H9 (cell line): ENCODE data around the gene SRC. TPM values are rescaled to one million over a fixed set of nuclear protein-coding genes. Genes with fewer than 3 reads are reported as not detected.

Experiments used
- DNase-seq: peaks from one replicate; pipeline ENCODE4 v3.0.0-alpha.2; 2017
- H2AFZ ChIP-seq: one replicate; pipeline ENCODE4 v1.6.1; 2013; ENCODE audit warnings: mild to moderate bottlenecking, low read length, control low read depth, moderate library complexity
- H2AK5ac ChIP-seq: 2 replicates; pipeline ENCODE4 v1.6.1; 2013; ENCODE audit warnings: low read length, control low read depth, mixed read lengths; ENCODE audit not compliant: insufficient read length
- H2BK120ac ChIP-seq: one replicate; pipeline ENCODE4 v1.6.1; 2013; ENCODE audit warnings: low read depth, mild to moderate bottlenecking, low read length, control low read depth, inconsistent platforms; ENCODE audit not compliant: poor library complexity, severe bottlenecking
- H2BK12ac ChIP-seq: 2 replicates; pipeline ENCODE4 v1.6.1; 2013; ENCODE audit warnings: low read length, control low read depth, mixed read lengths, low read depth; ENCODE audit not compliant: insufficient read length
- H2BK15ac ChIP-seq: 2 replicates; pipeline ENCODE4 v1.6.1; 2013; ENCODE audit warnings: low read depth, low read length, control low read depth
- H2BK20ac ChIP-seq: one replicate; pipeline ENCODE4 v1.6.1; 2013; ENCODE audit warnings: low read depth, mild to moderate bottlenecking, low read length, control low read depth, inconsistent platforms; ENCODE audit not compliant: poor library complexity, severe bottlenecking
- H2BK5ac ChIP-seq: 2 replicates; pipeline ENCODE4 v1.6.1; 2013; ENCODE audit warnings: low read length, control low read depth, mixed read lengths; ENCODE audit not compliant: insufficient read length
- H3K14ac ChIP-seq: 2 replicates; pipeline ENCODE4 v1.6.1; 2013; ENCODE audit warnings: low read length, control low read depth; ENCODE audit not compliant: insufficient read depth
- H3K18ac ChIP-seq: 2 replicates; pipeline ENCODE4 v1.6.1; 2013; ENCODE audit warnings: low read depth, mild to moderate bottlenecking, mixed read lengths, low read length, control low read depth; ENCODE audit not compliant: insufficient read length
- H3K23ac ChIP-seq: 2 replicates; pipeline ENCODE4 v1.6.1; 2013; ENCODE audit warnings: low read length, control low read depth, mixed read lengths, low read depth; ENCODE audit not compliant: insufficient read length
- H3K23me2 ChIP-seq: 2 replicates; pipeline ENCODE4 v1.6.1; 2013; ENCODE audit warnings: low read depth, mild to moderate bottlenecking, mixed read lengths, low read length, control low read depth; ENCODE audit not compliant: insufficient read length, poor library complexity, severe bottlenecking
- H3K27ac ChIP-seq: 2 replicates; pipeline ENCODE4 v1.5.1; 2013; ENCODE audit warnings: low read length, control low read depth, mixed read lengths, low read depth; ENCODE audit not compliant: insufficient read length
- H3K27me3 ChIP-seq: 2 replicates; pipeline ENCODE4 v1.6.1; 2013; ENCODE audit warnings: low read length, control low read depth, inconsistent platforms; ENCODE audit not compliant: insufficient read depth
- H3K4ac ChIP-seq: 2 replicates; pipeline ENCODE4 v1.6.1; 2013; ENCODE audit warnings: low read depth, mild to moderate bottlenecking, control low read depth, inconsistent platforms, low read length, moderate library complexity
- H3K4me1 ChIP-seq: 2 replicates; pipeline ENCODE4 v1.6.1; 2013; ENCODE audit warnings: low read length, control low read depth, inconsistent platforms; ENCODE audit not compliant: insufficient read depth
- H3K4me2 ChIP-seq: 2 replicates; pipeline ENCODE4 v1.6.1; 2013; ENCODE audit warnings: low read length, control low read depth, mixed read lengths; ENCODE audit not compliant: insufficient read length, insufficient read depth
- H3K56ac ChIP-seq: 2 replicates; pipeline ENCODE4 v1.6.1; 2013; ENCODE audit warnings: low read depth, mild to moderate bottlenecking, mixed read lengths, low read length, control low read depth; ENCODE audit not compliant: insufficient read length
- H3K79me1 ChIP-seq: 2 replicates; pipeline ENCODE4 v1.6.1; 2013; ENCODE audit warnings: low read depth, mild to moderate bottlenecking, moderate library complexity, low read length, control low read depth, inconsistent platforms; ENCODE audit not compliant: insufficient read depth, poor library complexity, severe bottlenecking
- H3K79me2 ChIP-seq: 2 replicates; pipeline ENCODE4 v1.6.1; 2013; ENCODE audit warnings: low read length, control low read depth, inconsistent platforms; ENCODE audit not compliant: insufficient read depth
- H3K9ac ChIP-seq: 2 replicates; pipeline ENCODE4 v1.6.1; 2013; ENCODE audit warnings: low read length, control low read depth, mixed read lengths; ENCODE audit not compliant: insufficient read length; ENCODE audit errors: extremely low read depth
- H3K9me3 ChIP-seq: one replicate; pipeline ENCODE4 v1.6.1; 2013; ENCODE audit warnings: low read depth, low read length, inconsistent platforms; ENCODE audit not compliant: control insufficient read depth
- H3T11ph ChIP-seq: one replicate; pipeline ENCODE4 v1.6.1; 2013; ENCODE audit warnings: mild to moderate bottlenecking, low read length, control low read depth, inconsistent platforms
- H4K20me1 ChIP-seq: one replicate; pipeline ENCODE4 v1.6.1; 2013; ENCODE audit not compliant: control insufficient read depth, insufficient read length, insufficient read depth
- H4K5ac ChIP-seq: 2 replicates; pipeline ENCODE4 v1.6.1; 2013; ENCODE audit warnings: low read depth, mild to moderate bottlenecking, mixed read lengths, low read length, control low read depth; ENCODE audit not compliant: insufficient read length
- H4K8ac ChIP-seq: replicated peaks from 2 replicates; pipeline ENCODE4 v1.6.1; 2013; ENCODE audit warnings: low read length, control low read depth, mixed read lengths, low read depth; ENCODE audit not compliant: insufficient read length
- H4K91ac ChIP-seq: 2 replicates; pipeline ENCODE4 v1.6.1; 2013; ENCODE audit warnings: low read depth, mild to moderate bottlenecking, moderate library complexity, mixed read lengths, low read length, control low read depth; ENCODE audit not compliant: insufficient read length
- H3K27ac Mint-ChIP-seq, 3 experiments: 2 replicates in 2 of 3; 3 replicates in 1 of 3; pipeline ENCODE4 v1.8.0; 2020 to 2021; ENCODE audit warnings: mixed read lengths in 3 of 3, mild to moderate bottlenecking in 1 of 3, moderate library complexity in 1 of 3
- H3K27me3 Mint-ChIP-seq: 2 replicates; pipeline ENCODE4 v1.8.0; 2021; ENCODE audit warnings: low read depth, mild to moderate bottlenecking, moderate library complexity, mixed read lengths
- H3K36me3 Mint-ChIP-seq, 3 experiments: 2 replicates in 2 of 3; 3 replicates in 1 of 3; pipeline ENCODE4 v1.8.0; 2020 to 2021; ENCODE audit warnings: low read depth in 3 of 3, mixed read lengths in 3 of 3; ENCODE audit not compliant: insufficient read depth in 1 of 3
- H3K4me1 Mint-ChIP-seq, 2 experiments: 2 replicates each; pipeline ENCODE4 v1.8.0; 2020; ENCODE audit warnings: mixed read lengths in 2 of 2
- H3K4me3 Mint-ChIP-seq, 2 experiments: 2 replicates in 1 of 2; 3 replicates in 1 of 2; pipeline ENCODE4 v1.8.0; 2020 to 2021; ENCODE audit warnings: mild to moderate bottlenecking in 2 of 2, mixed read lengths in 2 of 2, moderate library complexity in 1 of 2
- H3K9me3 Mint-ChIP-seq, 2 experiments: 2 replicates in 1 of 2; 3 replicates in 1 of 2; pipeline ENCODE4 v1.8.0; 2020; ENCODE audit warnings: mild to moderate bottlenecking in 2 of 2, mixed read lengths in 2 of 2, moderate library complexity in 1 of 2
- CTCF ChIP-seq: fragments of 200-600 bp; sonication (generic); conservative IDR thresholded peaks from 3 replicates; pipeline ENCODE4 v1.8.0; 2021; ENCODE audit warnings: antibody characterized with exemption, mild to moderate bottlenecking
- WGBS: extraction: QIAGEN DNeasy Blood & Tissue Kit; methylation state at CpG from one replicate; pipeline ENCODE4 v1.1.7; 2013; ENCODE audit warnings: missing lambda C conversion rate, low lambda C conversion rate, mixed read lengths; ENCODE audit not compliant: insufficient read length; ENCODE audit errors: extremely low coverage; 5-methylcytosine and 5-hydroxymethylcytosine counted together
- total RNA-seq: library from RNA; stranded (reverse); gene quantifications from 2 replicates; pipeline ENCODE4 v1.2.1, GENCODE V29; 2021

Gene SRC
- total RNA-seq, 1 experiment from 2014 or later: 44.5 TPM

DNA sequence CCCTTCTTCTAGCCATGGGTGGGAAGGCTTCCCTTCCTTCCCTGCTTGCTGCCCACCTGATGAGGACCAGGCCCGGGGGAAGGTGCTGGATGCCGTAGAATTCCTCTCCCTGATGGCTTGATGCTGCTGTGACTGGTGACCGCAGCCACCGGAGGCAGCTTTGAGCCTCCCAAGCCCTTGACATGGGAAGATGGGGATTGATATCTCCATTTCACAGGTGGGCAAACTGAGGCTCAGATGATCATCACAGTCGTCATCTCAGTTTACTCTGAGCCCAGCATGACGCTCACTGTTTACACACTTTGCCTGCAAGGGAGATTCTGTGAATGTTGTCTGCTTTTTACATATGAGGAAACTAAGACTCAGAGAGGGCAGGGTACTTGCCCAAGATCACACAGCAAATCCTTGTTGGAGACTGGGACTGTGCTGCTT lies 43.9 kb downstream of the SRC start:
- no peak overlapping the region for H3T11ph ChIP-seq
- Mint-ChIP-seq H3K27me3 (no peaks in the 10 kb centered on the region; the same call in 1 of the 2 replicates), H3K36me3 (peaks cover 8 to 43% (median 33%) of the 10 kb centered on the region in 3 experiments), H3K4me3 (no peak overlapping the region), H3K27ac (no peak overlapping the region), H3K4me1 (peaks cover 11 to 20% of the 10 kb centered on the region in 2 experiments), H3K9me3 (no peaks in the 10 kb centered on the region; a peak in 1 of 5 replicates)
- no CpG with 5 or more reads among the region's 6 CpGs for WGBS
- no peaks in the 10 kb centered on the region for H3K27me3 ChIP-seq
- no peak overlapping the region for H3K23ac ChIP-seq
- H3K4ac ChIP-seq: no peak overlapping the region
- H3K79me1 ChIP-seq: no peaks in the 10 kb centered on the region
- no peak overlapping the region for H4K91ac ChIP-seq
- H3K23me2 ChIP-seq: no peaks in the 10 kb centered on the region
- no peak overlapping the region for H2AFZ ChIP-seq
- no peak overlapping the region for H3K14ac ChIP-seq
- no peaks in the 10 kb centered on the region for H3K79me2 ChIP-seq
- H2BK20ac ChIP-seq: no peak overlapping the region
- H3K4me1 ChIP-seq: no peaks in the 10 kb centered on the region; the same call in 1 of the 2 replicates
- no peak overlapping the region for H3K27ac ChIP-seq
- H3K56ac ChIP-seq: no peak overlapping the region
- no peak overlapping the region for H2BK5ac ChIP-seq
- no peak overlapping the region for H3K4me2 ChIP-seq
- H4K5ac ChIP-seq: no peak overlapping the region
- H4K8ac ChIP-seq: no peak overlapping the region
- TF ChIP-seq CTCF: peak; percentile 32; the same call in 1 of the 3 replicates
- no peaks in the 10 kb centered on the region for H4K20me1 ChIP-seq
- no peak overlapping the region for H2BK12ac ChIP-seq
- peak; percentile 31 for DNase-seq
- no peak overlapping the region for H3K9ac ChIP-seq
- no peak overlapping the region for H2AK5ac ChIP-seq
- no peaks in the 10 kb centered on the region for H3K9me3 ChIP-seq
- H2BK120ac ChIP-seq: no peak overlapping the region
- no peak overlapping the region for H2BK15ac ChIP-seq
- no peak overlapping the region for H3K18ac ChIP-seq
